NCI-H345 (cell line): ENCODE measurements around the gene SUMO3.

Source experiments
- DNase-seq: peaks from one replicate; lab custom pipeline; 2025; lab: John Stamatoyannopoulos, UW

SUMO3 gene

GRCh38 chr21:44758781-44759627 lies 58.9 kb downstream of the SUMO3 start:
- DNase-seq: no peak

DNA sequence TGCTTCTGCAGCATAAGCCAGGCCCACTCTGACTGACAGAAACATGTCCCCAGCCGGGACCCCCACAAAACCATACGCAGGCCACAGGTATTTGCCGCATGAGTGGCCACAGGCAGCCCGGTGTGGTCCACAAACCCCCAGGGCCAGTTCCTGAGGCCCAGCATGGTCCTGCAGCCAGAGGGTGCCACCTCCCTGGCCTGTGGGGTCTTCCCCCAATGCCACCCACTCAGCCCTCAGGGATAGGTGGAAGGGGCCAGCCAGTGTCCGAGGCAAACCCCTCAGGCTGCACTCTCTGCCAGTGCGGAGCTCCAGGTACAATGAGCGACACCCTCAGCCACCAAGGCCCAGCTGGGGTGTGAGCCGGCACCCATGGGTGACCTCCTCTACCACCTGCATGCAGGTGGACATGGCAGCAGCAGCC lies 59.7 kb downstream of the SUMO3 start:
- DNase-seq: no peak

DNA sequence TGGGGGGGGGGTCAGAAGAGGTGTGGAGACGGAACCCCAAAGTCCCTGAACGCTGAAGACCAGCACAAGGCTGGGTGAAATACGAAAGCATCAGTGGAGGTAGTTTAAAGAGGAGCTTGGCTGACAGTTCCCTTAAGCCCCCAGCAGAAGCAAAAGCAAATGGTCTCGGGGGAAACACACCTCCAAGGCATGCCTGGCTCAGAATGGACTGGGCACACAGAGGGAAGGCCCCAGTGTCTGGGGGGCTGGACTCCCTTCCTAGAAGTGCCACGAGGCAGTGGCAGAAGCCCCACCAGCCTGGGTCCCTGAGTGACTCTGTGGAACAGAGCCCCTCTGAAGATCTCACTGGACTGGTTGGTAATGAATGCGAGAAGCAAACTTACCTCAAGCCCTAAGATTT lies 60.1 kb downstream of the SUMO3 start:
- no peak for DNase-seq

GRCh38 chr21:44756423-44757185 lies 61.3 kb downstream of the SUMO3 start:
- DNase-seq: no peak
